Heart left ventricle (tissue), 13 donors: ENCODE measurements around the gene ANKRD22.

ENCODE experiments used
- POLR2A ChIP-seq, 2 donors: fragments of 450-650 bp; IDR thresholded peaks; one replicate each; pipeline ENCODE4 v1.6.1; 2017; ENCODE audit warnings: antibody characterized with exemption in 2 of 2, mild to moderate bottlenecking in 2 of 2, moderate library complexity in 2 of 2
- TF ChIP-seq, protein P1 (sequence below), 12 donors: fragments of 200-600 bp; sonication (generic) in 4 of 12; IDR thresholded peaks; one replicate each; pipeline versions ENCODE4 v1.5.0 to v1.8.0; 2018 to 2022; ENCODE audit warnings: antibody characterized with exemption in 12 of 12, mild to moderate bottlenecking in 5 of 12
- donor health status: ischemic (EF 13 %, LVEDD 7.1; RV severe dilation, severe dysfunction).
- donor health status: DM: no; HTN: yes; CAD: no.
- donor health status: DM: no; HTN: no; CAD: no.
- donor health status: ischemic (EF 25% LVEDD 6.9; RV normal size, moderate dysfunction).
- donor health status: ischemic (EF 25% LVEDD 5.7; RV mildly dilated, moderate dysfunction).
- donor health status: ischemic (EF 35%, LVEDD 5.7; RV mildly dilated, moderate dysfunction).
- donor health status: nonischemic (EF 11% LVEDD 7.7; RV severe dilation, severe dysfunction).
- donor health status: DM: yes; HTN: yes; CAD: no.
- donor health status: PGD.
- donor health status: ischemic (EF 29% LVEDD 5.4; RV normal size, mild dysfunction).
- donor health status: nonischemic (EF 23%, LVEDD 6.1; RV moderate dilation, normal function).

DNA sequence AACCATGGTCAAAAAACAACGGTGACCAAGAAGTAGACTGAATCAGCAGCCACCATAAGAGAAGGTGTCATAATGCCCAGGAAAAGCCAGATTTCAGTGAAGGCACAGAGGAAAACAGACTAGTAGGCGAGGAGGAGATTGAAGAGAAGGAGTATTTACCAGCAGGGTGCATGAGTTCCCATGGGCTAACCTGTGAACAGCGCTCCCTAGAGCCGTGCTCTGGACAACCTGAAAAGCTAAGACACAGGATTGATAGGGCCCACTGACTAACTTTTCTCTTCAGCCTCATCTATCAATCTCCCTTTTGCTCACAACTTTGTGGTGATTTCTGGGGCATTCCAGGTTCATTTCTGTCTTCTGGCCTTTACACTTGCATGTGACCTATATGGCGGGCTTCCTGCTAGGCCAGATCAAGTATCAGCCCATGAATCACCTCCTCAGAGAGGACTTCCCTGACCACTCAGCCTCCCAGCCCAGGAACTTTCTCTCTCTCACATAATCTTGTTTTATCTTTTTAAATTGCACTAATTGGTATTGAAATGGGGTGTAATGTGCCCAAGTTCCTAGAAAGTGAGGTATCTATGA is 12.8 kb downstream of the ANKRD22 start:
- TF ChIP-seq, protein P1, sequence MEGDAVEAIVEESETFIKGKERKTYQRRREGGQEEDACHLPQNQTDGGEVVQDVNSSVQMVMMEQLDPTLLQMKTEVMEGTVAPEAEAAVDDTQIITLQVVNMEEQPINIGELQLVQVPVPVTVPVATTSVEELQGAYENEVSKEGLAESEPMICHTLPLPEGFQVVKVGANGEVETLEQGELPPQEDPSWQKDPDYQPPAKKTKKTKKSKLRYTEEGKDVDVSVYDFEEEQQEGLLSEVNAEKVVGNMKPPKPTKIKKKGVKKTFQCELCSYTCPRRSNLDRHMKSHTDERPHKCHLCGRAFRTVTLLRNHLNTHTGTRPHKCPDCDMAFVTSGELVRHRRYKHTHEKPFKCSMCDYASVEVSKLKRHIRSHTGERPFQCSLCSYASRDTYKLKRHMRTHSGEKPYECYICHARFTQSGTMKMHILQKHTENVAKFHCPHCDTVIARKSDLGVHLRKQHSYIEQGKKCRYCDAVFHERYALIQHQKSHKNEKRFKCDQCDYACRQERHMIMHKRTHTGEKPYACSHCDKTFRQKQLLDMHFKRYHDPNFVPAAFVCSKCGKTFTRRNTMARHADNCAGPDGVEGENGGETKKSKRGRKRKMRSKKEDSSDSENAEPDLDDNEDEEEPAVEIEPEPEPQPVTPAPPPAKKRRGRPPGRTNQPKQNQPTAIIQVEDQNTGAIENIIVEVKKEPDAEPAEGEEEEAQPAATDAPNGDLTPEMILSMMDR (IDR thresholded peaks at IDR 0.05) = no peak
- TF ChIP-seq POLR2A (IDR thresholded peaks at IDR 0.05) = no peak
